K562 (cell line): Measurements from ENCODE around the gene CDC14A. TPM values are rescaled to one million over a fixed set of nuclear protein-coding genes. Genes with fewer than 3 reads are reported as not detected.

Experiments used
- ATAC-seq: fragments of 200-7000 bp; cut with Tn5 transposase; 3 replicates; pipeline ENCODE4 v1.9.1; 2020; ENCODE audit warnings: moderate library complexity
- BruUV-seq: library from RNA; stranded (reverse); fragments of 400-500 nt; replicated peaks from 2 replicates; lab custom pipeline; 2021; lab: Mats Ljungman, UMichigan
- CTCF ChIA-PET: fragments of 300-600 bp; formaldehyde crosslinking; extraction: SDS; loops from one replicate; lab custom pipeline; 2021; ENCODE audit warnings: low intra/inter-chr PET ratio; lab: Yijun Ruan, JAX
- POLR2A ChIA-PET: fragments of 300-600, 350-650 bp; sonication (Branson Sonifier 250); formaldehyde crosslinking; extraction: SDS; loops from one replicate; lab custom pipeline; 2021; ENCODE audit warnings: antibody characterized with exemption, inconsistent platforms; lab: Yijun Ruan, JAX
- DNase-seq, 4 experiments: peaks; one replicate each; pipeline versions ENCODE4 v3.0.0 to v3.0.0-alpha.2; 2011 to 2018; ENCODE audit warnings: low spot score in 3 of 4, mixed read lengths in 3 of 4; ENCODE audit errors: extremely low read depth in 1 of 4
- FAIRE-seq: peaks from 2 replicates; lab custom pipeline; 2011; peaks lifted over from hg19 to GRCh38; lab: Jason Lieb, UNC
- H2AFZ ChIP-seq: 2 replicates; pipeline ENCODE4 v1.6.0; 2011; ENCODE audit warnings: low read depth, low read length, control low read depth, inconsistent platforms
- H3K27ac ChIP-seq: fragments of 200-600 bp; 3 replicates; pipeline ENCODE4 v1.8.0; 2011; ENCODE audit warnings: low read depth, mild to moderate bottlenecking, control low read depth, inconsistent platforms, low read length, moderate library complexity, mixed read lengths; ENCODE audit errors: extremely low read depth
- H3K27me3 ChIP-seq, 2 experiments: fragments of 300-600 bp in 1 of 2; 2 replicates in 1 of 2; 3 replicates in 1 of 2; pipeline versions ENCODE4 v1.6.0 to v1.8.0; 2011; ENCODE audit warnings: inconsistent platforms in 2 of 2, low read length in 2 of 2, mild to moderate bottlenecking in 1 of 2, mixed read lengths in 1 of 2, moderate library complexity in 1 of 2; ENCODE audit not compliant: control insufficient read depth in 2 of 2, insufficient read depth in 2 of 2
- H3K36me3 ChIP-seq: fragments of 300-600 bp; 3 replicates; pipeline ENCODE4 v1.8.0; 2011; ENCODE audit warnings: mild to moderate bottlenecking, low read length, inconsistent platforms; ENCODE audit not compliant: control insufficient read depth, insufficient read depth
- H3K4me1 ChIP-seq, 2 experiments: fragments of 200-600 bp in 1 of 2; replicated peaks in 1 of 2; 2 replicates in 1 of 2; 3 replicates in 1 of 2; pipeline versions ENCODE4 v1.5.1 to v1.8.0; 2011; ENCODE audit warnings: inconsistent platforms in 2 of 2, low read length in 2 of 2, mild to moderate bottlenecking in 1 of 2, mixed read lengths in 1 of 2, moderate library complexity in 1 of 2; ENCODE audit not compliant: control insufficient read depth in 2 of 2, insufficient read depth in 2 of 2
- H3K4me2 ChIP-seq: 2 replicates; pipeline ENCODE4 v1.6.1; 2011; ENCODE audit warnings: low read length, control low read depth, inconsistent platforms, mixed read lengths; ENCODE audit not compliant: insufficient read depth
- H3K4me3 ChIP-seq: fragments of 200-600 bp; sonication (generic), shearing (Covaris generic); 2 replicates; pipeline ENCODE4 v1.5.1; 2016; ENCODE audit warnings: control low read depth, inconsistent platforms
- H3K79me2 ChIP-seq: fragments of 200-600 bp; 3 replicates; pipeline ENCODE4 v1.8.0; 2011; ENCODE audit warnings: low read length, inconsistent platforms; ENCODE audit not compliant: control insufficient read depth, insufficient read depth
- H3K9ac ChIP-seq, 2 experiments: 2 replicates each; pipeline versions ENCODE4 v1.6.0 to v1.6.1; 2011; ENCODE audit warnings: low read depth in 2 of 2, low read length in 2 of 2, control low read depth in 1 of 2, inconsistent platforms in 1 of 2, mild to moderate bottlenecking in 1 of 2, mixed read lengths in 1 of 2; ENCODE audit not compliant: insufficient read depth in 1 of 2
- H3K9me1 ChIP-seq: one replicate; pipeline ENCODE4 v1.6.0; 2011; ENCODE audit warnings: inconsistent platforms, mild to moderate bottlenecking, low read length, moderate library complexity; ENCODE audit not compliant: control insufficient read depth, insufficient read depth
- H3K9me3 ChIP-seq: replicated peaks from 2 replicates; pipeline ENCODE4 v1.5.1; 2011; ENCODE audit warnings: low read depth, low read length, inconsistent platforms; ENCODE audit not compliant: control insufficient read depth, insufficient read depth
- H4K20me1 ChIP-seq: replicated peaks from 2 replicates; pipeline ENCODE4 v1.6.1; 2011; ENCODE audit warnings: low read length, inconsistent platforms, mixed read lengths; ENCODE audit not compliant: control insufficient read depth, insufficient read depth
- CAMTA2 ChIP-seq: fragments of 250-450 bp; sonication (Bioruptor Pico); conservative IDR thresholded peaks from 2 replicates; pipeline ENCODE4 v1.5.1; 2022
- CLOCK ChIP-seq: fragments of 250-450 bp; sonication (Bioruptor Pico); IDR thresholded peaks from 2 replicates; pipeline ENCODE4 v1.4.0; 2020; ENCODE audit warnings: mild to moderate bottlenecking, moderate library complexity, borderline replicate concordance
- CREB3 ChIP-seq: fragments of 450-650 bp; conservative IDR thresholded peaks from 2 replicates; pipeline ENCODE4 v1.6.1; 2016; ENCODE audit warnings: missing genetic modification characterization, low read depth, mild to moderate bottlenecking, missing compliant biosample characterization, moderate library complexity
- DIDO1 ChIP-seq: fragments of 450-650 bp; IDR thresholded peaks from 2 replicates; pipeline ENCODE4 v1.6.1; 2016; ENCODE audit warnings: low read depth, missing biosample characterization, missing genetic modification characterization
- MCM7 ChIP-seq, 2 experiments: fragments of 450-650 bp; IDR thresholded peaks; 2 replicates each; pipeline ENCODE4 v1.6.1; 2016 to 2018
- MED1 ChIP-seq: sonication (generic); formaldehyde crosslinking; IDR thresholded peaks from 2 replicates; pipeline ENCODE4 v1.8.1; 2023; ENCODE audit warnings: missing genetic modification reagents, borderline replicate concordance
- MLX ChIP-seq, 2 experiments: fragments of 450-650 bp in 1 of 2; sonication (generic) in 1 of 2; formaldehyde crosslinking; conservative IDR thresholded peaks; 2 replicates each; pipeline versions ENCODE4 v1.4.0 to v1.8.1; 2020 to 2022; ENCODE audit warnings: mild to moderate bottlenecking in 1 of 2, missing genetic modification reagents in 1 of 2
- PHF8 ChIP-seq: fragments of 200-600 bp; sonication (generic); IDR thresholded peaks from 2 replicates; pipeline ENCODE4 v1.6.1; 2012; ENCODE audit warnings: mixed run types, mild to moderate bottlenecking, inconsistent platforms, low read length, moderate library complexity, borderline replicate concordance
- ZNF232 ChIP-seq: sonication (generic); formaldehyde crosslinking; IDR thresholded peaks from 2 replicates; pipeline ENCODE4 v1.8.0; 2022; ENCODE audit warnings: mild to moderate bottlenecking, missing genetic modification reagents
- ZNF444 ChIP-seq: fragments of 250-450 bp; sonication (Bioruptor Pico); IDR thresholded peaks from 2 replicates; pipeline ENCODE4 v1.4.0; 2020; ENCODE audit warnings: mild to moderate bottlenecking, moderate library complexity
- ZNF518B ChIP-seq: fragments of 250-450 bp; sonication (Bioruptor Pico); IDR thresholded peaks from 2 replicates; pipeline ENCODE4 v1.5.0; 2021; ENCODE audit warnings: mild to moderate bottlenecking, moderate library complexity
- ZNF76 ChIP-seq: fragments of 250-450 bp; sonication (Bioruptor Pico); IDR thresholded peaks from 2 replicates; pipeline ENCODE4 v1.4.0; 2020; ENCODE audit warnings: mild to moderate bottlenecking, moderate library complexity, borderline replicate concordance
- WGBS: fragments of 100-300 bp; shearing (Covaris generic); methylation state at CpG from one replicate; pipeline ENCODE4 v1.1.6; 2016; ENCODE audit warnings: low coverage, mixed read lengths; ENCODE audit not compliant: insufficient coverage; ENCODE audit errors: missing lambda C conversion rate; 5-methylcytosine and 5-hydroxymethylcytosine counted together
- in situ Hi-C: fragments of 300-500 bp; cut with MboI; formaldehyde crosslinking; loops from 4 replicates; pipeline ENCODE4 v1.15.0; 2018; ENCODE audit warnings: inconsistent platforms, mixed read lengths
- intact Hi-C: fragments of 100-400 bp; cut with micrococcal nuclease; formaldehyde crosslinking; loops from 2 replicates; pipeline ENCODE4 v1.14.2; 2022
- polyA plus RNA-seq, 8 experiments: library from polyadenylated mRNA; depleted of rRNA in 4 of 8; stranded (reverse) in 5 of 8; unstranded in 3 of 8; fragments of >200 nt; fragmentation: Nextera tagmentation in 2 of 8; fragmentation: Illumina TruSeq in 1 of 8; extraction: Ambion mirVana in 2 of 8; extraction: Trizol in 1 of 8; gene quantifications; 2 replicates each; pipeline versions ENCODE4 v1.2.1 to v1.2.3, GENCODE V29; 2011 to 2014; ENCODE audit warnings: inconsistent platforms in 1 of 8, missing spikeins in 1 of 8
- total RNA-seq, 7 experiments: library from RNA; depleted of rRNA in 6 of 7; stranded (reverse); fragments of >200 nt in 6 of 7; fragmentation: Illumina TruSeq in 2 of 7; extraction: Trizol in 2 of 7; gene quantifications; 2 replicates each; pipeline versions ENCODE4 v1.2.1 to v1.2.3, GENCODE V29; 2011 to 2021; ENCODE audit warnings: low replicate concordance in 1 of 7

Gene CDC14A
- total and polyA plus RNA-seq, 9 of the 15 experiments (the other 6 are each of a cell fraction or from before 2014, with no cell fraction given): 17.0 to 74.3 (median 33.4) TPM

GRCh38 chr1:100430325-100430756 is 78.0 kb downstream of the CDC14A start (continued):
- TF ChIP-seq MCM7 (IDR thresholded peaks at IDR 0.05): no peak

- in situ Hi-C loops (no loop called here), intact Hi-C loops (no loop called here)
- Histone ChIP-seq H3K4me1 (peaks cover 4 to 18% of the 10 kb centered on the region in 2 experiments; a peak in 3 of 5 replicates), H2AFZ (no peak overlapping the region), H3K9me3 (no peaks in the 10 kb centered on the region), H4K20me1 (0 out of 2 replicates have a peak, but pooled peaks cover 2% of the 10 kb centered on the region), H3K9ac (no peak overlapping the region), H3K4me2 (no peak overlapping the region), H3K9me1 (no peaks in the 10 kb centered on the region), H3K79me2 (peaks cover 76% of the 10 kb centered on the region), H3K4me3 (no peak overlapping the region), H3K27me3 (no peaks in the 10 kb centered on the region), H3K27ac (no peak overlapping the region), H3K36me3 (peaks cover 41% of the 10 kb centered on the region; the same call in 2 of the 3 replicates)
- WGBS: 84% methylated on average over 2 of the region's 2 CpGs
- DNase-seq: no peak
- FAIRE-seq: no peak
- ChIA-PET POLR2A (no interaction called here), CTCF (no interaction called here)
- no TSS peak for BruUV-seq
- no peak for ATAC-seq
- TF ChIP-seq ZNF444 (no peak), MED1 (no peak), PHF8 (no peak), ZNF76 (CRISPR knock-in tag) (no peak), MLX (CRISPR knock-in tag; conservative IDR thresholded peaks at IDR 0.05) (no peak), CLOCK (CRISPR knock-in tag) (no peak), ZNF232 (no peak), ZNF518B (CRISPR knock-in tag) (no peak), CREB3 (no peak), DIDO1 (tag) (no peak), CAMTA2 (CRISPR knock-in tag) (no peak)
Measured at GRCh38 chr1:100431954-100432353, 79.6 kb downstream of the CDC14A start.
